ENCODE results near the gene HDAC4. TPM values are rescaled to one million over a fixed set of nuclear protein-coding genes. Genes with fewer than 3 reads are reported as not detected.

Gene HDAC4
- total and polyA plus RNA-seq, 9 of the 15 experiments (the other 6 are each of a cell fraction or from before 2014, with no cell fraction given), result 0.11 to 20.2 (median 4.0) TPM

DNA sequence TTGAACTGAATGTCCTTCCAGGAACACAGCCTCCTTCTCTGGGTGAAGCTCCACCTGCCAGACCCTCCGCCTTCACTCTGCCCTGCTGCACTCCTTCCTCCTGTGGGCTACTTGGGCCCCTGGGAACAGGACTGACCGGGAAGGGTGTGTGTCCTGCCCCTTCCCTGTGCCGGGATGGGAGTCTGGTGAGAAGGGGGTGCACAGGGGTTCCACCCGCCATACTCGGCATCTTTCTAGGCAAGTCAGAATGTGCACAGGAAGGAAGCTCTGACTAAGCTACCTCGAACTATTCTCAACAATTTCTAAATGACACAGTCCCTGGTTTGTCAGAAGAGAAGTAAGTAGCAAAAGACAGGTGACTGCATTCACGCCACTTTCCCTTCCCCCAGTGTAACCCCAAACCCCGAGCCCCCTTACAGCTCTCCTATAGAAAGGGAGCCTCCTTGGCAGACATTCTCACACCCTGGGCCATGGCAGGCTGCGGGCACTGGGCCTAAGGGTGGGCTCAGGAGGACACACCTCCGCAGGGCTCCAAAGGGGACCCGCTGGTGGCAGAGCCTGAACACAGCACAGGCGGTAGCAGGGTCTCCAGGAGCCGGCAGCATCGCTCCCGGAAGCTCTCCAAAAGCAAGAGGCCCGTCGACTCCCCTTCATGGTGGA, 184.1 kb downstream of the HDAC4 start:
- no peak for ATAC-seq
- no peak for FAIRE-seq
- intact Hi-C loops (cut with micrococcal nuclease), result no loop called here

More for the DNA sequence above, 184.1 kb downstream of the HDAC4 start:
- no peaks in the 10 kb centered on the region for H3K9me3 ChIP-seq (replicated peaks; ENCODE audit: control insufficient read depth, insufficient read depth, low read depth, low read length)
- H3K4me2 ChIP-seq (ENCODE audit: insufficient read depth, low read length), result no peak overlapping the region
- 65% methylated on average over 7 of the region's 17 CpGs for WGBS (ENCODE audit: insufficient coverage, low coverage, missing lambda C conversion rate)
- no peak overlapping the region for H3K9ac ChIP-seq (ENCODE audit: insufficient read depth in 1 of 2, low read depth in 2 of 2, low read length in 2 of 2)
- H3K27me3 ChIP-seq (ENCODE audit: control insufficient read depth in 2 of 2, insufficient read depth in 2 of 2, low read length in 2 of 2), result no peaks in the 10 kb centered on the region
- H3K36me3 ChIP-seq (ENCODE audit: control insufficient read depth, insufficient read depth, low read length), result no peaks in the 10 kb centered on the region
- no peak for DNase-seq (ENCODE audit: extremely low read depth in 1 of 4, low spot score in 3 of 4)
- in situ Hi-C loops (cut with MboI), result no loop called here
- peaks cover 2% of the 10 kb centered on the region for H3K9me1 ChIP-seq (ENCODE audit: control insufficient read depth, insufficient read depth, low read length)
- no peak for TF ChIP-seq ZC3H11A (IDR thresholded peaks at IDR 0.05; ENCODE audit: low read depth, low read length)
- no peak for TF ChIP-seq TRIM24 (IDR thresholded peaks at IDR 0.05)
- TF ChIP-seq ZNF445 (CRISPR knock-in tag; IDR thresholded peaks at IDR 0.05; ENCODE audit: low read depth), result no peak
- TF ChIP-seq ARHGAP35 (IDR thresholded peaks at IDR 0.05; ENCODE audit: partially characterized antibody), result no peak
- TF ChIP-seq, protein P1, sequence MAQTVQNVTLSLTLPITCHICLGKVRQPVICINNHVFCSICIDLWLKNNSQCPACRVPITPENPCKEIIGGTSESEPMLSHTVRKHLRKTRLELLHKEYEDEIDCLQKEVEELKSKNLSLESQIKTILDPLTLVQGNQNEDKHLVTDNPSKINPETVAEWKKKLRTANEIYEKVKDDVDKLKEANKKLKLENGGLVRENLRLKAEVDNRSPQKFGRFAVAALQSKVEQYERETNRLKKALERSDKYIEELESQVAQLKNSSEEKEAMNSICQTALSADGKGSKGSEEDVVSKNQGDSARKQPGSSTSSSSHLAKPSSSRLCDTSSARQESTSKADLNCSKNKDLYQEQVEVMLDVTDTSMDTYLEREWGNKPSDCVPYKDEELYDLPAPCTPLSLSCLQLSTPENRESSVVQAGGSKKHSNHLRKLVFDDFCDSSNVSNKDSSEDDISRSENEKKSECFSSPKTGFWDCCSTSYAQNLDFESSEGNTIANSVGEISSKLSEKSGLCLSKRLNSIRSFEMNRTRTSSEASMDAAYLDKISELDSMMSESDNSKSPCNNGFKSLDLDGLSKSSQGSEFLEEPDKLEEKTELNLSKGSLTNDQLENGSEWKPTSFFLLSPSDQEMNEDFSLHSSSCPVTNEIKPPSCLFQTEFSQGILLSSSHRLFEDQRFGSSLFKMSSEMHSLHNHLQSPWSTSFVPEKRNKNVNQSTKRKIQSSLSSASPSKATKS (CRISPR knock-in tag; IDR thresholded peaks at IDR 0.05), result no peak
- TF ChIP-seq BDP1 (IDR thresholded peaks at IDR 0.05; ENCODE audit: insufficient read depth, insufficient read length), result no peak
- TF ChIP-seq NCOR1 (IDR thresholded peaks at IDR 0.05), result no peak
- TF ChIP-seq, protein P2, sequence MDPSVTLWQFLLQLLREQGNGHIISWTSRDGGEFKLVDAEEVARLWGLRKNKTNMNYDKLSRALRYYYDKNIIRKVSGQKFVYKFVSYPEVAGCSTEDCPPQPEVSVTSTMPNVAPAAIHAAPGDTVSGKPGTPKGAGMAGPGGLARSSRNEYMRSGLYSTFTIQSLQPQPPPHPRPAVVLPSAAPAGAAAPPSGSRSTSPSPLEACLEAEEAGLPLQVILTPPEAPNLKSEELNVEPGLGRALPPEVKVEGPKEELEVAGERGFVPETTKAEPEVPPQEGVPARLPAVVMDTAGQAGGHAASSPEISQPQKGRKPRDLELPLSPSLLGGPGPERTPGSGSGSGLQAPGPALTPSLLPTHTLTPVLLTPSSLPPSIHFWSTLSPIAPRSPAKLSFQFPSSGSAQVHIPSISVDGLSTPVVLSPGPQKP (CRISPR knock-in tag; IDR thresholded peaks at IDR 0.05), result no peak
- no peak for TF ChIP-seq ZKSCAN3 (CRISPR knock-in tag; IDR thresholded peaks at IDR 0.05)
- TF ChIP-seq SMARCC2 (IDR thresholded peaks at IDR 0.05; ENCODE audit: low read depth), result no peak
- TF ChIP-seq NFE2 (IDR thresholded peaks at IDR 0.05; ENCODE audit: low read depth), result no peak
- TF ChIP-seq CCAR2 (IDR thresholded peaks at IDR 0.05; ENCODE audit: low read depth, low read length), result no peak
- no peak for TF ChIP-seq ZNF395 (CRISPR knock-in tag; IDR thresholded peaks at IDR 0.05)
- TF ChIP-seq, protein P3, sequence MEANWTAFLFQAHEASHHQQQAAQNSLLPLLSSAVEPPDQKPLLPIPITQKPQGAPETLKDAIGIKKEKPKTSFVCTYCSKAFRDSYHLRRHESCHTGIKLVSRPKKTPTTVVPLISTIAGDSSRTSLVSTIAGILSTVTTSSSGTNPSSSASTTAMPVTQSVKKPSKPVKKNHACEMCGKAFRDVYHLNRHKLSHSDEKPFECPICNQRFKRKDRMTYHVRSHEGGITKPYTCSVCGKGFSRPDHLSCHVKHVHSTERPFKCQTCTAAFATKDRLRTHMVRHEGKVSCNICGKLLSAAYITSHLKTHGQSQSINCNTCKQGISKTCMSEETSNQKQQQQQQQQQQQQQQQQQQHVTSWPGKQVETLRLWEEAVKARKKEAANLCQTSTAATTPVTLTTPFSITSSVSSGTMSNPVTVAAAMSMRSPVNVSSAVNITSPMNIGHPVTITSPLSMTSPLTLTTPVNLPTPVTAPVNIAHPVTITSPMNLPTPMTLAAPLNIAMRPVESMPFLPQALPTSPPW (CRISPR knock-in tag; IDR thresholded peaks at IDR 0.05), result no peak
- no peak for TF ChIP-seq ASH1L (IDR thresholded peaks at IDR 0.05; ENCODE audit: borderline replicate concordance, low read depth, partially characterized antibody)
- TF ChIP-seq RAD51 (IDR thresholded peaks at IDR 0.05; ENCODE audit: borderline replicate concordance, low read depth), result no peak
- no peak for TF ChIP-seq ZFP36 (IDR thresholded peaks at IDR 0.05; ENCODE audit: low read depth, low read length, partially characterized antibody)
- peaks cover 18% of the 10 kb centered on the region for H3K79me2 ChIP-seq (ENCODE audit: control insufficient read depth, insufficient read depth, low read length)
- H4K20me1 ChIP-seq (replicated peaks; ENCODE audit: control insufficient read depth, insufficient read depth, low read length), result peaks cover 18% of the 10 kb centered on the region; the same call in 1 of the 2 replicates
- POLR2A ChIA-PET, result interaction anchor here (0.5 kb wide), 1 partner anchor 274 kb away, joined by 3 read pairs; no protein-coding TSS in a partner anchor
- peaks cover 20 to 33% of the 10 kb centered on the region in 2 experiments; a peak in 4 of 5 replicates for H3K4me1 ChIP-seq (replicated peaks in 1 of 2; ENCODE audit: control insufficient read depth in 2 of 2, insufficient read depth in 2 of 2, low read length in 2 of 2)
- CTCF ChIA-PET (ENCODE audit: low intra/inter-chr PET ratio), result no interaction called here
- no peak overlapping the region for H3K27ac ChIP-seq (ENCODE audit: extremely low read depth, low read depth, low read length)
- H2AFZ ChIP-seq (ENCODE audit: low read depth, low read length), result no peak overlapping the region
- BruUV-seq (replicated peaks), result no TSS peak
- no peak overlapping the region for H3K4me3 ChIP-seq
